OCI-LY1 (cell line): ENCODE measurements around the gene KLHL5.

Experiments used
- H2AFZ ChIP-seq: fragments of 200-600 bp; sonication (generic), shearing (Covaris generic); 2 replicates; pipeline ENCODE4 v1.6.0; 2014; ENCODE audit warnings: antibody characterized with exemption, mild to moderate bottlenecking, low read length
- H3F3A ChIP-seq: fragments of 200-600 bp; sonication (generic), shearing (Covaris generic); 2 replicates; pipeline ENCODE4 v1.6.0; 2014; ENCODE audit warnings: mild to moderate bottlenecking, antibody characterized with exemption, low read length, moderate library complexity; ENCODE audit not compliant: insufficient read depth
- H3K27ac ChIP-seq: fragments of 200-600 bp; sonication (generic); 2 replicates; pipeline ENCODE4 v1.5.1; 2014; ENCODE audit warnings: low read length, mixed run types, mild to moderate bottlenecking, low read depth; ENCODE audit not compliant: poor library complexity, severe bottlenecking
- H3K27me3 ChIP-seq: fragments of 200-600 bp; sonication (generic); 2 replicates; pipeline ENCODE4 v1.6.0; 2014; ENCODE audit warnings: antibody characterized with exemption, mild to moderate bottlenecking, low read length, moderate library complexity; ENCODE audit not compliant: insufficient read depth
- H3K36me3 ChIP-seq: fragments of 200-600 bp; sonication (generic); 2 replicates; pipeline ENCODE4 v1.6.1; 2014; ENCODE audit warnings: mild to moderate bottlenecking, antibody characterized with exemption, low read length, moderate library complexity, mixed read lengths; ENCODE audit not compliant: insufficient read depth
- H3K4me1 ChIP-seq: fragments of 200-600 bp; sonication (generic); 2 replicates; pipeline ENCODE4 v1.5.1; 2014; ENCODE audit warnings: mild to moderate bottlenecking, low read length, moderate library complexity; ENCODE audit not compliant: insufficient read depth, severe bottlenecking
- H3K4me2 ChIP-seq: fragments of 200-600 bp; sonication (generic), shearing (Covaris generic); 2 replicates; pipeline ENCODE4 v1.6.1; 2014; ENCODE audit warnings: low read length
- H3K4me3 ChIP-seq: fragments of 200-600 bp; sonication (generic); 2 replicates; pipeline ENCODE4 v1.5.1; 2014; ENCODE audit warnings: low read length, low read depth, mild to moderate bottlenecking, mixed read lengths; ENCODE audit not compliant: poor library complexity, severe bottlenecking
- H3K79me2 ChIP-seq: fragments of 200-600 bp; shearing (Covaris generic); 2 replicates; pipeline ENCODE4 v1.6.1; 2016; ENCODE audit warnings: mixed run types, low read length, mixed read lengths; ENCODE audit not compliant: insufficient read depth
- H3K9ac ChIP-seq: fragments of 200-600 bp; sonication (generic), shearing (Covaris generic); 2 replicates; pipeline ENCODE4 v1.6.1; 2014; ENCODE audit warnings: mild to moderate bottlenecking, low read length, mixed read lengths
- H3K9me2 ChIP-seq: fragments of 200-600 bp; sonication (generic), shearing (Covaris generic); 2 replicates; pipeline ENCODE4 v1.6.1; 2014; ENCODE audit warnings: low read depth, mild to moderate bottlenecking, low read length, mixed read lengths
- H3K9me3 ChIP-seq: fragments of 200-600 bp; shearing (Covaris generic); 2 replicates; pipeline ENCODE4 v1.6.1; 2014; ENCODE audit warnings: low read length, mixed read lengths
- H4K20me1 ChIP-seq: fragments of 200-600 bp; sonication (generic), shearing (Covaris generic); 2 replicates; pipeline ENCODE4 v1.6.0; 2016; ENCODE audit warnings: mild to moderate bottlenecking, low read length; ENCODE audit not compliant: insufficient read depth
- CTCF ChIP-seq: fragments of 200-600 bp; sonication (generic), shearing (Covaris generic); IDR thresholded peaks from 2 replicates; pipeline ENCODE4 v1.5.1; 2017; ENCODE audit warnings: mild to moderate bottlenecking, antibody characterized with exemption, low read length, moderate library complexity, mixed read lengths
- EZH2 ChIP-seq: fragments of 200-600 bp; sonication (generic), shearing (Covaris generic); IDR thresholded peaks from 2 replicates; pipeline ENCODE4 v1.8.0; 2017; ENCODE audit warnings: borderline replicate concordance, mixed run types, mild to moderate bottlenecking, antibody characterized with exemption, low read length, moderate library complexity, mixed read lengths

KLHL5 gene

GRCh38 chr4:39146211-39146610 is 84.2 kb downstream of the KLHL5 start:
- Histone ChIP-seq H3K9ac (no peak overlapping the region), H3K4me2 (no peak overlapping the region), H3K79me2 (no peaks in the 10 kb centered on the region), H2AFZ (no peak overlapping the region), H3K36me3 (no peaks in the 10 kb centered on the region), H3K27me3 (no peaks in the 10 kb centered on the region), H4K20me1 (no peaks in the 10 kb centered on the region), H3F3A (no peaks in the 10 kb centered on the region), H3K4me3 (no peak overlapping the region), H3K4me1 (no peaks in the 10 kb centered on the region), H3K9me2 (no peaks in the 10 kb centered on the region), H3K9me3 (no peaks in the 10 kb centered on the region), H3K27ac (no peak overlapping the region)
- TF ChIP-seq EZH2 (no peak), CTCF (no peak)

DNA sequence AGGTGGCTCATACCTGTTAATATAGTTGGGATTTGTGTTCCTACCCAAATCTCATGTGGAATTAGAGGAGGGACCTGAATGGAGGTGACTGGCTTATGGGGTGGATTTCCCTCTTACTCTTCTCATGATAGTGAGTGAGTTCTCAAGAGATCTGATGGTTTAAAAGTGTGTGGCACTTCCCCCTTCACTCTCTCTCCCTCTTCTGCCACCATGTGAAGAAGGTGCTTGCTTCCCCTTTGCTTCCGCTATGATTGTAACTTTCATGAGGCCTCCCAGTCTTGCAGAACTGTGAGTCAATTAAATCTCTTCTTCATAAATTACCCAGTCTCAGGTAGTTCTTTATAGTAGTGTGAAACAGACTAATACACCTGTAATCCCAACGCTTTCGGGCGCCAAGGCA is 92.0 kb downstream of the KLHL5 start:
- Histone ChIP-seq H3K27me3 (no peaks in the 10 kb centered on the region), H3K9me2 (no peaks in the 10 kb centered on the region), H3K27ac (no peak overlapping the region), H2AFZ (no peak overlapping the region), H3K4me2 (no peak overlapping the region), H3K9me3 (no peaks in the 10 kb centered on the region), H3F3A (no peaks in the 10 kb centered on the region), H3K9ac (no peak overlapping the region), H3K79me2 (no peaks in the 10 kb centered on the region), H3K36me3 (no peaks in the 10 kb centered on the region), H3K4me1 (no peaks in the 10 kb centered on the region), H3K4me3 (no peak overlapping the region), H4K20me1 (no peaks in the 10 kb centered on the region)
- TF ChIP-seq CTCF = no peak
- no peak for TF ChIP-seq EZH2

DNA sequence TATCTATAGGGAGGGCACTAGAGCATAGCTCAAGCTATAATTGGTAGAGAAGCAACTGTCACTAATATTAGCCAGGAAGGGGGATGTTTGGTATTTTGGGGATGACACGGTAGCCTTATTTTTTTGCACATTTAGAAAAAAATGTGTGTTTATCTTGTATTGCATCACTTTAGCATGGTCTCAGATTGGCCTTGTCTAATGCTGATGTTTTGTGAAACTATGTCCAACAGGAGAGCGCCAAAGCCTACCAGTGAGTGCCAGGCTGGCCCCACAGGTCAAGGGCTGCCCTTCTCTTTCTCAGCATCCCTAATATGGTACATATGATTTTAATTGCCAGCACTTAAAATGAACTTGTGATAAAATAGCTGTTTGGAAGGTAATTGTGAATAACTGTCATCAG is 95.5 kb downstream of the KLHL5 start:
- no peaks in the 10 kb centered on the region for H3F3A ChIP-seq
- H3K9me3 ChIP-seq = no peaks in the 10 kb centered on the region
- no peak overlapping the region for H3K4me2 ChIP-seq
- H3K27ac ChIP-seq = no peak overlapping the region
- H3K36me3 ChIP-seq = no peaks in the 10 kb centered on the region
- H3K27me3 ChIP-seq = no peaks in the 10 kb centered on the region
- H3K4me1 ChIP-seq = no peaks in the 10 kb centered on the region
- no peak overlapping the region for H2AFZ ChIP-seq
- H3K9me2 ChIP-seq = no peaks in the 10 kb centered on the region
- H4K20me1 ChIP-seq = no peaks in the 10 kb centered on the region
- H3K4me3 ChIP-seq = no peak overlapping the region
- TF ChIP-seq CTCF = no peak
- no peak for TF ChIP-seq EZH2
- H3K9ac ChIP-seq = no peak overlapping the region
- H3K79me2 ChIP-seq = no peaks in the 10 kb centered on the region
